Measurements from ENCODE around the gene NR1H3. TPM values are rescaled to one million over a fixed set of nuclear protein-coding genes. Genes with fewer than 3 reads are reported as not detected.

NR1H3 gene
- total and polyA plus RNA-seq, 2 of the 4 experiments (the other 2 are of a cell fraction): 9.1 to 13.6 TPM

- Histone ChIP-seq H3K4me3 (ENCODE audit: insufficient read depth, low read depth, low read length) (no peak overlapping the region), H3K4ac (ENCODE audit: low read depth, low read length) (no peak overlapping the region), H3K4me1 (ENCODE audit: control insufficient read depth, insufficient read depth, low read length) (peaks cover 16% of the 10 kb centered on the region), H3K4me2 (ENCODE audit: low read depth, low read length) (peak overlapping the region; percentile 97; the same call in 1 of the 2 replicates), H2AFZ (replicated peaks; ENCODE audit: low read length, poor library complexity) (no peak overlapping the region), H2BK20ac (ENCODE audit: low read depth, low read length) (no peak overlapping the region), H3K27me3 (ENCODE audit: control insufficient read depth, insufficient read depth, low read length) (no peaks in the 10 kb centered on the region), H2AK5ac (ENCODE audit: low read depth, low read length) (no peak overlapping the region), H3K79me1 (ENCODE audit: low read depth in 1 of 2, low read length in 2 of 2) (peaks cover 26 to 58% of the 10 kb centered on the region in 2 experiments), H2BK120ac (ENCODE audit: low read depth, low read length) (no peak overlapping the region), H3K56ac (ENCODE audit: extremely low read depth, insufficient read depth, low read length) (no peak overlapping the region), H4K5ac (ENCODE audit: low read depth, low read length) (no peak overlapping the region), H3K18ac (ENCODE audit: low read depth, low read length) (no peak overlapping the region), H4K8ac (ENCODE audit: low read depth in 2 of 2, low read length in 2 of 2) (no peak overlapping the region), H2BK15ac (ENCODE audit: low read depth, low read length) (no peak overlapping the region), H3K9me3 (ENCODE audit: control insufficient read depth, insufficient read depth, low read length) (no peaks in the 10 kb centered on the region), H3K27ac (ENCODE audit: insufficient read depth, low read length) (no peak overlapping the region), H3K9ac (ENCODE audit: low read depth, low read length) (no peak overlapping the region), H4K20me1 (ENCODE audit: insufficient read depth, low read length) (peaks cover 40% of the 10 kb centered on the region), H3K14ac (replicated peaks; ENCODE audit: low read depth, low read length) (no peak overlapping the region), H2BK5ac (ENCODE audit: low read depth, low read length, poor library complexity, severe bottlenecking) (no peak overlapping the region), H2AK9ac (replicated peaks; ENCODE audit: low read depth, low read length, poor library complexity) (no peak overlapping the region), H3K23ac (ENCODE audit: low read depth, low read length) (peak overlapping the region; percentile 79; the same call in 1 of the 2 replicates), H3K9me1 (ENCODE audit: insufficient read depth, low read length) (peaks cover 22% of the 10 kb centered on the region), H4K91ac (ENCODE audit: insufficient read depth, low read depth, low read length) (no peak overlapping the region), H3K36me3 (ENCODE audit: control insufficient read depth, insufficient read depth, low read length) (peaks cover 15% of the 10 kb centered on the region)
- dilution Hi-C loops (cut with HindIII; ENCODE audit: low sequenced_read_pairs, unreplicated experiment): no loop called here
- intact Hi-C loops (cut with micrococcal nuclease): loop anchor here (2.0 to 5.0 kb wide), 2 partner anchors 36 to 83 kb away; no protein-coding TSS in a partner anchor
- CTCF ChIA-PET: interaction anchor here (0.6 to 1.6 kb wide), 4 partner anchors 12 to 145 kb away, joined by 3 to 5 read pairs (median 4); partner anchors contain the start of gene NR1H3
- no CpG with 5 or more reads among the region's 4 CpGs for WGBS, 2 experiments (ENCODE audit: extremely low coverage in 2 of 2, insufficient read length in 1 of 2)
- no peak for DNase-seq
- no TSS peak for BruUV-seq (replicated peaks)
- no peak for ATAC-seq (ENCODE audit: low read depth)
- TF ChIP-seq SMC3 (IDR thresholded peaks at IDR 0.05; ENCODE audit: low read depth, low read length) (no peak), CTCF (conservative IDR thresholded peaks at IDR 0.05; ENCODE audit: low read depth, low read length) (no peak), RFX5 (IDR thresholded peaks at IDR 0.05; ENCODE audit: low read depth, low read length) (no peak), RAD21 (IDR thresholded peaks at IDR 0.05; ENCODE audit: low read length) (no peak), CHD1 (IDR thresholded peaks at IDR 0.05; ENCODE audit: low read depth, low read length) (no peak), NFE2L2 (IDR thresholded peaks at IDR 0.05; ENCODE audit: low read depth, low read length) (no peak), MXI1 (IDR thresholded peaks at IDR 0.05; ENCODE audit: borderline replicate concordance, low read depth, low read length) (no peak), POLR2A (IDR thresholded peaks at IDR 0.05; ENCODE audit: low read depth, low read length) (no peak), RCOR1 (IDR thresholded peaks at IDR 0.05; ENCODE audit: insufficient replicate concordance, low read length) (no peak), MAZ (IDR thresholded peaks at IDR 0.05; ENCODE audit: borderline replicate concordance, low read depth, low read length) (no peak), CEBPB (IDR thresholded peaks at IDR 0.05; ENCODE audit: low read depth, low read length) (no peak), BHLHE40 (IDR thresholded peaks at IDR 0.05; ENCODE audit: low read depth, low read length) (no peak), FOS (IDR thresholded peaks at IDR 0.05; ENCODE audit: low read depth, low read length) (no peak), MAFK (IDR thresholded peaks at IDR 0.05; ENCODE audit: low read depth, low read length) (no peak)
- TF ChIP-seq, protein P1, sequence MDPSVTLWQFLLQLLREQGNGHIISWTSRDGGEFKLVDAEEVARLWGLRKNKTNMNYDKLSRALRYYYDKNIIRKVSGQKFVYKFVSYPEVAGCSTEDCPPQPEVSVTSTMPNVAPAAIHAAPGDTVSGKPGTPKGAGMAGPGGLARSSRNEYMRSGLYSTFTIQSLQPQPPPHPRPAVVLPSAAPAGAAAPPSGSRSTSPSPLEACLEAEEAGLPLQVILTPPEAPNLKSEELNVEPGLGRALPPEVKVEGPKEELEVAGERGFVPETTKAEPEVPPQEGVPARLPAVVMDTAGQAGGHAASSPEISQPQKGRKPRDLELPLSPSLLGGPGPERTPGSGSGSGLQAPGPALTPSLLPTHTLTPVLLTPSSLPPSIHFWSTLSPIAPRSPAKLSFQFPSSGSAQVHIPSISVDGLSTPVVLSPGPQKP (IDR thresholded peaks at IDR 0.05; ENCODE audit: borderline replicate concordance, low read depth, low read length): no peak
- TF ChIP-seq, protein P2, sequence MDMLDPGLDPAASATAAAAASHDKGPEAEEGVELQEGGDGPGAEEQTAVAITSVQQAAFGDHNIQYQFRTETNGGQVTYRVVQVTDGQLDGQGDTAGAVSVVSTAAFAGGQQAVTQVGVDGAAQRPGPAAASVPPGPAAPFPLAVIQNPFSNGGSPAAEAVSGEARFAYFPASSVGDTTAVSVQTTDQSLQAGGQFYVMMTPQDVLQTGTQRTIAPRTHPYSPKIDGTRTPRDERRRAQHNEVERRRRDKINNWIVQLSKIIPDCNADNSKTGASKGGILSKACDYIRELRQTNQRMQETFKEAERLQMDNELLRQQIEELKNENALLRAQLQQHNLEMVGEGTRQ (IDR thresholded peaks at IDR 0.05; ENCODE audit: low read depth, low read length): no peak
- POLR2A ChIA-PET (ENCODE audit: unreplicated experiment): interaction anchor here (0.8 kb wide), 1 partner anchor 14 kb away, joined by 4 read pairs; the partner anchor contains the start of gene NR1H3
- in situ Hi-C loops (cut with MboI; ENCODE audit: low sequenced_read_pairs): no loop called here
These were observed 13.5 kb downstream of the NR1H3 start for GRCh38 chr11:47271328-47271727.
